ENCODE data around the gene DDX23.

Gene DDX23

DNA sequence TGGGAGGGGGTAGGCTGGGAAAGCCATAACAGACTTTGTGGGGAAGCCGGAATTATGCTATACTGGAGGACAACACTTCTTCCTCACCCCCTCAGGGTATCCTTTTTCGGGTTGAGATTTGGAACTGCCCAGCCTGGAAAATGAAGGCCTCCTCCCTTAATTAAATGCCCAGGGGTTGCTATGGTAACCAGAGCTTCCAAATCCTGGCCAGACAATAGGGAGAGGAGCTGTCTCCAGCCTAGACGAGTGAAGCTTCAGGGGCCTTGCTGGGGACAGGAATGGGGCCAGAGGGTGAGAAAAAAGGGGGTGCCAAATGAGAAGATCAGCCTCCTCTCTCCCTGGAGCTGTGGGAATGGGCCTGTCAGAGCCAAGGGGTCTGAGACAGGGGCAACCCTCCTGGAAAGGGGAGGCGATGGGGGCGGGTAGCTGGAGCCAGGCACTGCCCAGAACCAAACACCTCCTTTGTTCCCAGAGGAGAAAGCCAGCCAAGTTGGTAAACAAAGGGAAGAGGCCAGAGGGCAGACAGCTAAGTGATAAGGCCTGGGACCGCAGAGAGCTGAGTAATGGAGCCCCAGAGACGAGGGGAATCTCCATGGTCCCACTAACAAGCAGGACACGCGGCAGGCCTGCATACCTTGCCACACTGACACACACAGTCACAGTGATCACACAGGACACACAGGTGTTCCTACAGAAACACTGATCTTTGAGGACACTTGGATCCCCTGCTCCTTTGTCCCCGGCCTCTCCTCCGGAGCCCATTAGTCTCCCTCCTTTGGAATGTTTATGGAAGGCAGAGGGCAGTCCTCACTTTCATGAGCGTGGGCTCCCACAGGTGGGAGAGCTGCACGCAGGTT, 31.6 kb upstream of the DDX23 start:
- DNase-seq (ENCODE audit: extremely low read depth, low read depth): no peak
- TF ChIP-seq, protein P1, sequence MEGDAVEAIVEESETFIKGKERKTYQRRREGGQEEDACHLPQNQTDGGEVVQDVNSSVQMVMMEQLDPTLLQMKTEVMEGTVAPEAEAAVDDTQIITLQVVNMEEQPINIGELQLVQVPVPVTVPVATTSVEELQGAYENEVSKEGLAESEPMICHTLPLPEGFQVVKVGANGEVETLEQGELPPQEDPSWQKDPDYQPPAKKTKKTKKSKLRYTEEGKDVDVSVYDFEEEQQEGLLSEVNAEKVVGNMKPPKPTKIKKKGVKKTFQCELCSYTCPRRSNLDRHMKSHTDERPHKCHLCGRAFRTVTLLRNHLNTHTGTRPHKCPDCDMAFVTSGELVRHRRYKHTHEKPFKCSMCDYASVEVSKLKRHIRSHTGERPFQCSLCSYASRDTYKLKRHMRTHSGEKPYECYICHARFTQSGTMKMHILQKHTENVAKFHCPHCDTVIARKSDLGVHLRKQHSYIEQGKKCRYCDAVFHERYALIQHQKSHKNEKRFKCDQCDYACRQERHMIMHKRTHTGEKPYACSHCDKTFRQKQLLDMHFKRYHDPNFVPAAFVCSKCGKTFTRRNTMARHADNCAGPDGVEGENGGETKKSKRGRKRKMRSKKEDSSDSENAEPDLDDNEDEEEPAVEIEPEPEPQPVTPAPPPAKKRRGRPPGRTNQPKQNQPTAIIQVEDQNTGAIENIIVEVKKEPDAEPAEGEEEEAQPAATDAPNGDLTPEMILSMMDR (IDR thresholded peaks at IDR 0.05; ENCODE audit: low read depth, low read length, missing control alignments): no peak
- no peak overlapping the region for H3K4me3 ChIP-seq (replicated peaks; ENCODE audit: low read depth, low read length)

DNA sequence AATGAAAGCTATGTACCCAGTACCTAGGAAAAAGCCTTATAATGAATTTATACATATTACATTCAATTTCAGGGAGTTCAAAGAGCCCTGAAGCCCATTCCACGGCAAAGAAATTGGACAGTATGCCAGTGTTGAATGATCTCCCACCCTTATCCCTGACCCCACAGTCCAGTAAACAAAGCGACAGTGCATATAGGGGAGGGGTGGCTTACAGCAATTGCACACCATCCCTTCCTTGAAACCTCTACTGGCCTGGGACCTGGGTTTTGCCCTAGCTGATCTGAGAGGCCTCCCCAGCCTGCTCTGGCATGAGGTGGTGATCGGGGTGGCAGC, 31.0 kb upstream of the DDX23 start:
- no peak for DNase-seq (ENCODE audit: extremely low read depth, low read depth)
- H3K4me3 ChIP-seq (replicated peaks; ENCODE audit: low read depth, low read length): no peak overlapping the region
- TF ChIP-seq, protein P1 (IDR thresholded peaks at IDR 0.05; ENCODE audit: low read depth, low read length, missing control alignments): no peak

DNA sequence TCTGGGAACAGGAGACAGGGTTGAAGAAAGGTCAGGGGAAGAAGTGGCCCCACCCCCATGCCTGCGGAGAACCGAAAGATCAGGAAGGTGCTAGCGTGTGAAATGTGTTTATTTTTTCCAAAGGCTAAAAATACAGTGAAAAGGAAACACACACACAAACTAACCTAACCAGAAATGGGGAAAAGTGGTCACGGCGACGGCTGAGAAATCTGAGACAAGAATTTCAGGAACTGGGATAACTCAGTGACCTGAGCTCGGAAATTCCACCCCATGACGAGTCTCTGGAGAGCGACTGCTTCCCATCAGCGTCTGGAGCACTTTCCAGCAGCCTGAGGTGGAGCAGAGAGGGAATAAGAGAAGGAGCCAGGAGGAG, 30.3 kb upstream of the DDX23 start:
- H3K4me3 ChIP-seq (replicated peaks; ENCODE audit: low read depth, low read length): no peak overlapping the region
- TF ChIP-seq, protein P1 (IDR thresholded peaks at IDR 0.05; ENCODE audit: low read depth, low read length, missing control alignments): no peak
- DNase-seq (ENCODE audit: extremely low read depth, low read depth): no peak

DNA sequence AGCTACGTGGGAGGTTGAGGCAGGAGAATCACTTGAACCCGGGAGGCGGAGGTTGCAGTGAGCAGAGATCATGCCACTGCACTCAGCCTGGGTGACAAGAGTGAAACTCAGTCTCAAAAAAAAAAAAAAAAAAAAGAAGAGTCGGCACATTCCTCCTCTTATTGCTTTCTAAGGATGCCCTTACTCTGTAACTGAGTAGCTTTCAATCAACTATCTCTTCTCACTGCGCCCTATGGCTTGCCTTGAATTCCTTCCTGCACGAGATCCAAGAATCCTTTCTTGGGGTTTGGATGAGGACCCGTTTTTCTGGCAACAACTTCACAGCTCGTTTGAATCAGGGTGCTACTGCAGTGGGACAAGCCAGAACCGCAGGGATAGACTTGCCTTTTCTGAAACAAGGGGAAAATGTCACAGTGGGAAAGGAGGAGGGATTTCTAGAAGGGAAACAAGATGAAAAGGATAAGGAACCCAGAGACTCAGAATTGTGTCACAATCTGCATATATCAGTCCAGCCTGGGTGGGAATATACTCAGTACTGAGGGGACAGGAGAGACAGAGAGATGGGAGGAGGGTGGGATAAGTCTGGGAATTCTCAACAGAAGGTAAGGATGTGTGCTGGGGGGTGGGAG, 29.8 kb upstream of the DDX23 start:
- no peak overlapping the region for H3K4me3 ChIP-seq (replicated peaks; ENCODE audit: low read depth, low read length)
- no peak for DNase-seq (ENCODE audit: extremely low read depth, low read depth)
- TF ChIP-seq, protein P1 (IDR thresholded peaks at IDR 0.05; ENCODE audit: low read depth, low read length, missing control alignments): no peak

DNA sequence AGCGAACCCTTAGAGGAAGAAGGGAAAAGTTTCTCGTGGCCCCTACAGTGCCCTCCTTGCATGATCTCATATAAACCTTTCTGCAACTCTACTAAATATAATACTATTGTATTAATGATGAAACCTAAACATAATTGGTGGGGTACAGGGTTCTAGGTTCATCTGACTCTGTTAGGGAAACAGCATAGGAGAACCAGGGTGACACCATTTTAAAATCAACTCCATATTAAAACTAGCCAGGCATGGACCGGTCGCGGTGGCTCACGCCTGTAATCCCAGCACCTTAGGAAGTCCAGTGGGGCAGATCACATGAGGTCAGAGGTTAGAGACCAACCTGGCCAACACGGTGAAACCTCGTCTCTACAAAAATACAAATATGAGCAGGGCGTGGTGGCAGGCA, 28.7 kb upstream of the DDX23 start:
- DNase-seq (ENCODE audit: extremely low read depth, low read depth): no peak
- TF ChIP-seq, protein P1 (IDR thresholded peaks at IDR 0.05; ENCODE audit: low read depth, low read length, missing control alignments): no peak
- no peak overlapping the region for H3K4me3 ChIP-seq (replicated peaks; ENCODE audit: low read depth, low read length)

DNA sequence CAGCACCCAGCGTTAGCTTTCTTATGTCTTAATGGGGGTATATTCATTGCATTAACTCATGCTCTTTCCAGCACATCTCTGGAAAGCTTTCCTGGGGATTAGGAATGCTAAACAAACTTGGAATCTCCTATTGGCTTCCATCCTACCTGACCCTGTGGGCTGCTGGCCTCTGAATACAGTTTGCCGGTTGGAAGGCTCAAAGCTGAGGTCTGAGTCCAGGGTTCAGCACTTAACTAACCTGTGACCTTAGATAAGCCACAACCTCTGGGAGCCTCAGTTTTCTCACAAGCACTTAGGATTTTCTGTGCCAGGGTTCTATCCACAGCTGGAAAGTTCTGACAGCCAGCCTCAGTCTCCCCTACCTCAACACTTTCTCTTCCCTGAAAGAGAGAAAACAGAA, 26.6 kb upstream of the DDX23 start:
- TF ChIP-seq, protein P1 (IDR thresholded peaks at IDR 0.05; ENCODE audit: low read depth, low read length, missing control alignments): no peak
- H3K4me3 ChIP-seq (replicated peaks; ENCODE audit: low read depth, low read length): no peak overlapping the region
- no peak for DNase-seq (ENCODE audit: extremely low read depth, low read depth)
